Activated effector memory CD4-positive, alpha-beta T cell treated with Interleukin-2 at 50 U/mL for 16 hours (primary cell): Measurements from ENCODE around the gene ZNF446.
"Not testable (repeated sequence)": the region's sequence is repeated elsewhere in the genome, so short reads cannot be mapped to it uniquely, and the experiment has no call there.

Experiments
- DNase-seq: peaks from one replicate; pipeline ENCODE4 v3.0.0-alpha.2; 2020

The ZNF446 gene

GRCh38 chr19:58507602-58508223 lies 31.6 kb downstream of the ZNF446 start:
- DNase-seq: not testable (repeated sequence)

GRCh38 chr19:58509731-58510083 lies 33.6 kb downstream of the ZNF446 start:
- no peak for DNase-seq

GRCh38 chr19:58510084-58510862 lies 34.1 kb downstream of the ZNF446 start:
- no peak for DNase-seq

- DNase-seq: no peak
Measured at GRCh38 chr19:58511353-58512208, 35.4 kb downstream of the ZNF446 start, which contains the start of gene SLC27A5. Gene SLC27A5 (minus strand): TSS chr19:58511992. CDS start chr19:58511955, 37 bp downstream.

- DNase-seq: no peak
Measured at GRCh38 chr19:58513213-58513693, 37.1 kb downstream of the ZNF446 start.

GRCh38 chr19:58513694-58514563 lies 37.8 kb downstream of the ZNF446 start:
- peak; percentile 90 for DNase-seq

- no peak for DNase-seq
Measured at GRCh38 chr19:58514564-58515022, 38.4 kb downstream of the ZNF446 start.

GRCh38 chr19:58515259-58515658 lies 39.1 kb downstream of the ZNF446 start:
- no peak for DNase-seq

GRCh38 chr19:58516246-58516836 lies 40.2 kb downstream of the ZNF446 start:
- no peak for DNase-seq

GRCh38 chr19:58516964-58517833 lies 41.0 kb downstream of the ZNF446 start:
- DNase-seq: no peak

GRCh38 chr19:58518256-58519086 lies 42.3 kb downstream of the ZNF446 start:
- DNase-seq: no peak

GRCh38 chr19:58519087-58519354 lies 42.9 kb downstream of the ZNF446 start:
- no peak for DNase-seq

- peak; percentile 81 for DNase-seq
Measured at GRCh38 chr19:58519355-58520256, 43.5 kb downstream of the ZNF446 start, which contains the start of gene ZBTB45. Gene ZBTB45 (minus strand): TSS chr19:58519810. CDS start chr19:58517673, 2,137 bp downstream.

GRCh38 chr19:58520257-58520599 lies 44.1 kb downstream of the ZNF446 start:
- DNase-seq: no peak

- no peak for DNase-seq
Measured at GRCh38 chr19:58521651-58522050, 45.5 kb downstream of the ZNF446 start.

GRCh38 chr19:58522709-58523108 lies 46.6 kb downstream of the ZNF446 start:
- DNase-seq: no peak

GRCh38 chr19:58529405-58529804 lies 53.3 kb downstream of the ZNF446 start:
- no peak for DNase-seq
